Hepatocyte (in vitro differentiated cells): ENCODE results near the gene TSPO2. TPM values are rescaled to one million over a fixed set of nuclear protein-coding genes. Genes with fewer than 3 reads are reported as not detected.

Source experiments
- DNase-seq: peaks from one replicate; pipeline ENCODE4 v3.0.0-alpha.2; 2016; ENCODE audit warnings: low spot score
- H2AFZ ChIP-seq: fragments of 200-600 bp; sonication (generic); 2 replicates; pipeline ENCODE4 v1.6.0; 2016; ENCODE audit warnings: antibody characterized with exemption, mild to moderate bottlenecking
- H3K27ac ChIP-seq: fragments of 200-600 bp; sonication (generic); 2 replicates; pipeline ENCODE4 v1.5.1; 2016; ENCODE audit warnings: mild to moderate bottlenecking
- H3K27me3 ChIP-seq: fragments of 200-600 bp; sonication (generic); 2 replicates; pipeline ENCODE4 v1.6.1; 2016
- H3K36me3 ChIP-seq: fragments of 200-600 bp; sonication (generic); replicated peaks from 2 replicates; pipeline ENCODE4 v1.5.1; 2016; ENCODE audit warnings: low read depth; ENCODE audit not compliant: insufficient read depth
- H3K4me1 ChIP-seq: fragments of 200-600 bp; sonication (generic); 2 replicates; pipeline ENCODE4 v1.5.1; 2016; ENCODE audit warnings: mild to moderate bottlenecking, moderate library complexity; ENCODE audit not compliant: insufficient read depth
- H3K4me2 ChIP-seq: fragments of 200-600 bp; sonication (generic); 2 replicates; pipeline ENCODE4 v1.6.0; 2016
- H3K4me3 ChIP-seq: fragments of 200-600 bp; sonication (generic); 2 replicates; pipeline ENCODE4 v1.5.1; 2016; ENCODE audit warnings: mild to moderate bottlenecking
- H3K79me2 ChIP-seq: fragments of 200-600 bp; sonication (generic); 2 replicates; pipeline ENCODE4 v1.6.0; 2017; ENCODE audit warnings: mild to moderate bottlenecking
- H3K9me2 ChIP-seq: fragments of 200-600 bp; sonication (generic); replicated peaks from 2 replicates; pipeline ENCODE4 v1.6.0; 2017; ENCODE audit warnings: mild to moderate bottlenecking; ENCODE audit not compliant: insufficient read depth
- H3K9me3 ChIP-seq: fragments of 200-600 bp; sonication (generic); 2 replicates; pipeline ENCODE4 v1.5.1; 2016; ENCODE audit warnings: low read depth, mild to moderate bottlenecking
- H4K20me1 ChIP-seq: fragments of 200-600 bp; sonication (generic); 2 replicates; pipeline ENCODE4 v1.6.0; 2016; ENCODE audit warnings: mild to moderate bottlenecking; ENCODE audit not compliant: insufficient read depth, poor library complexity, severe bottlenecking
- EZH2 ChIP-seq: fragments of 200-600 bp; sonication (generic); IDR thresholded peaks from 2 replicates; pipeline ENCODE4 v1.6.1; 2016; ENCODE audit warnings: antibody characterized with exemption, mild to moderate bottlenecking, borderline replicate concordance
- EZH2phosphoT487 ChIP-seq: fragments of 200-600 bp; sonication (generic); IDR thresholded peaks from one replicate; pipeline ENCODE4 v1.6.1; 2018; ENCODE audit warnings: antibody characterized with exemption, mild to moderate bottlenecking, low read depth, moderate library complexity; ENCODE audit not compliant: unreplicated experiment, severe bottlenecking
- WGBS: methylation state at CpG from one replicate; pipeline ENCODE4 v1.1.6; 2016; ENCODE audit warnings: low lambda C conversion rate; ENCODE audit errors: missing lambda C conversion rate; 5-methylcytosine and 5-hydroxymethylcytosine counted together
- polyA plus RNA-seq: library from polyadenylated mRNA; unstranded; fragments of >200 nt; fragmentation: Nextera tagmentation; extraction: Ambion mirVana; gene quantifications from 2 replicates; pipeline ENCODE4 v1.2.1, GENCODE V29; 2016
- total RNA-seq: library from RNA; depleted of rRNA; stranded (reverse); fragments of >200 nt; gene quantifications from 2 replicates; pipeline ENCODE4 v1.2.3, GENCODE V29; 2014
- TF ChIP-seq, protein P1 (sequence below): fragments of 200-600 bp; sonication (generic); IDR thresholded peaks from 2 replicates; pipeline ENCODE4 v1.5.1; 2016; ENCODE audit warnings: antibody characterized with exemption, mild to moderate bottlenecking; ENCODE audit not compliant: poor library complexity

The TSPO2 gene
- total and polyA plus RNA-seq, 2 experiments from 2014 or later: 0.27 to 0.36 TPM

DNA sequence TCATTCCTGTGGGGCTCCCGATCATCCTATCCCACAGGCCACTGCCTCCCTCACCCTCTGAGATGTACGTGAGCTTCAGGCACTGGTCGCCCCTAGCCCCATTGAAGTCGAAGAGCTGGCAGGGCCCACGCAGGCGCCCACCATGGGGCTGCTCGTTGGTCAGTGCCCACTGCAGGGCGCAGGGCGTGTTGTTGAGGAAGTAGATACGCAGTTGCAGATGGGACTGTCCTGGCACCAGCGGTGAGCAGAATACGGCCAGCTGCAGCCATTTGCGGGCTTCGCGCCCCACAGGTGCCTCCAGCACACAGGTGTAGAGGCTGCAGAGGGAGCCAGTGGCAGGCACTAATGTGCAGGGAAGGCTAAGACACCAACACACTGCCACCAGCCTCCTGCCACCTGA is 9.4 kb upstream of the TSPO2 start:
- no peak overlapping the region for H2AFZ ChIP-seq
- no peaks in the 10 kb centered on the region for H3K36me3 ChIP-seq
- 94% methylated on average over 15 of the region's 15 CpGs for WGBS
- no peaks in the 10 kb centered on the region for H3K9me2 ChIP-seq
- no peaks in the 10 kb centered on the region for H3K9me3 ChIP-seq
- no peak overlapping the region for H3K4me3 ChIP-seq
- DNase-seq: no peak
- H4K20me1 ChIP-seq: no peaks in the 10 kb centered on the region
- peaks cover 32% of the 10 kb centered on the region for H3K79me2 ChIP-seq
- H3K27ac ChIP-seq: no peak overlapping the region
- H3K4me2 ChIP-seq: no peak overlapping the region
- no peak for TF ChIP-seq EZH2phosphoT487
- TF ChIP-seq EZH2: no peak
- TF ChIP-seq, protein P1, sequence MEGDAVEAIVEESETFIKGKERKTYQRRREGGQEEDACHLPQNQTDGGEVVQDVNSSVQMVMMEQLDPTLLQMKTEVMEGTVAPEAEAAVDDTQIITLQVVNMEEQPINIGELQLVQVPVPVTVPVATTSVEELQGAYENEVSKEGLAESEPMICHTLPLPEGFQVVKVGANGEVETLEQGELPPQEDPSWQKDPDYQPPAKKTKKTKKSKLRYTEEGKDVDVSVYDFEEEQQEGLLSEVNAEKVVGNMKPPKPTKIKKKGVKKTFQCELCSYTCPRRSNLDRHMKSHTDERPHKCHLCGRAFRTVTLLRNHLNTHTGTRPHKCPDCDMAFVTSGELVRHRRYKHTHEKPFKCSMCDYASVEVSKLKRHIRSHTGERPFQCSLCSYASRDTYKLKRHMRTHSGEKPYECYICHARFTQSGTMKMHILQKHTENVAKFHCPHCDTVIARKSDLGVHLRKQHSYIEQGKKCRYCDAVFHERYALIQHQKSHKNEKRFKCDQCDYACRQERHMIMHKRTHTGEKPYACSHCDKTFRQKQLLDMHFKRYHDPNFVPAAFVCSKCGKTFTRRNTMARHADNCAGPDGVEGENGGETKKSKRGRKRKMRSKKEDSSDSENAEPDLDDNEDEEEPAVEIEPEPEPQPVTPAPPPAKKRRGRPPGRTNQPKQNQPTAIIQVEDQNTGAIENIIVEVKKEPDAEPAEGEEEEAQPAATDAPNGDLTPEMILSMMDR: no peak
- H3K4me1 ChIP-seq: peaks cover 28% of the 10 kb centered on the region
- no peaks in the 10 kb centered on the region for H3K27me3 ChIP-seq

DNA sequence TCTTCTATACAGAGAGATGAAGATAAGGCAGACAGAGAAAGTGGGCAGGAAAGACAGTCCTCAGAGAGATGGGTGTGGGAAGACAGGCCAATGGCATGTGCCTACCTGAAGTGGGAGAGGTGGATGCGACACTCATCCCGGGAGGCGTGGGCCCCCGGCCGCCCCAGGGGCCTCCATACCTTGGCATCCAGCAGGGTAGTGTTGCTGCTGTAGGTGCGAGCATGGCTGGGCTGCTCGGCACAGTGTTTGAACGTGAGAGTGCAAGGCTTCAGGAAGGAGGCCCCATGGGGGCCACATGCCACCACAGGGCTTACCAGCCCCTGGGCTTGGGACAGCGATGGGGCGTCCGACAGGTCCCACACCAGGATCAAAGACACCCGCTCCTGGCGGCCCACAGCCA is 8.5 kb upstream of the TSPO2 start:
- no peak for DNase-seq
- 94% methylated on average over 13 of the region's 13 CpGs for WGBS
- H3K9me2 ChIP-seq: no peaks in the 10 kb centered on the region
- no peaks in the 10 kb centered on the region for H4K20me1 ChIP-seq
- H3K4me1 ChIP-seq: peaks cover 21% of the 10 kb centered on the region
- TF ChIP-seq EZH2phosphoT487: no peak
- TF ChIP-seq, protein P1: no peak
- no peak for TF ChIP-seq EZH2
- H3K4me3 ChIP-seq: no peak overlapping the region
- H3K27ac ChIP-seq: no peak overlapping the region
- no peaks in the 10 kb centered on the region for H3K27me3 ChIP-seq
- H3K36me3 ChIP-seq: no peaks in the 10 kb centered on the region
- H3K79me2 ChIP-seq: peaks cover 36% of the 10 kb centered on the region
- H3K9me3 ChIP-seq: no peaks in the 10 kb centered on the region
- no peak overlapping the region for H3K4me2 ChIP-seq
- no peak overlapping the region for H2AFZ ChIP-seq

DNA sequence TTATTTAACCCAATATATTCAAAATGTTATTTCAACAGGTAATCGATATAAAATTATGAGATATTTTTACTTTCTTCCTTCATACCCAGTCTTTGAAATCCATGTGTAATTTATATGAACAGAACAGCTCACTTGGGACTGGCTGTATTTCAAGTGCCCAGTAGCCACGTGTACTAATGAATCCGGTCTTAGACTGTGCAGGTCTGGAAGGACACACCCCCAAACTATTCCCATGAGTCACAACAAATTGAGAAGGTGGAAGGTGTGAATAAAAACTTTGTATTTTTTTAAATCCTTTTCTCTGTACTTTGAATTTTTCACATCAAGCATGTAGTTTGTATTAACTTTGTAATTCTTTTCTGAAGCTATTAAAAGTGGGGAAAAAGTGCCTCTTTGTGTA is 6.1 kb upstream of the TSPO2 start:
- DNase-seq: no peak
- H3K4me1 ChIP-seq: peaks cover 34% of the 10 kb centered on the region
- TF ChIP-seq EZH2 (no peak), EZH2phosphoT487 (no peak)
- TF ChIP-seq, protein P1: no peak
- H3K9me3 ChIP-seq: no peaks in the 10 kb centered on the region
- WGBS: 58% methylated on average over 3 of the region's 3 CpGs
- H3K36me3 ChIP-seq: no peaks in the 10 kb centered on the region
- peaks cover 36% of the 10 kb centered on the region for H3K79me2 ChIP-seq
- peak overlapping the region; percentile 63 for H3K4me2 ChIP-seq
- no peaks in the 10 kb centered on the region for H4K20me1 ChIP-seq
- no peaks in the 10 kb centered on the region for H3K9me2 ChIP-seq
- no peak overlapping the region for H2AFZ ChIP-seq
- H3K27me3 ChIP-seq: no peaks in the 10 kb centered on the region
- peak overlapping the region; percentile 44 for H3K27ac ChIP-seq
- H3K4me3 ChIP-seq: no peak overlapping the region

DNA sequence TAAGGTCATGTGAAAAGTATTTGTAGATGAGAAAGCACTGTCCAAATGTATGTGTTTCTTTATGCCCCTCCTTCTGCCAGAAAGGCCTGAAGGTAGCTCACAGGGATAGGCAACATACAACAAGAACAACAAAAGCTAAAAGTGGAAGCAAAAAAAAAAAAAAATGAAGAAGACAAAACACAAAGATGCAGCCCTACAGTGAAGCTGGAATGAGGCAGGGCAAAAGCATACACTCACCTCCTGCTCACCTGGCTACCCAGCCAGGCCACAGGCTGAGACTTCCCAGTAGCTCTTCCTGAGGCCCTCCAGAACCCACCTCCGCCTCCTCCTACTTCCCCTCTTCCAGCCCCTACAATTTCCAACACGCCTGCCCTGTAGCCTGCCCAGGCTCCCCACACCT is 5.7 kb upstream of the TSPO2 start:
- Histone ChIP-seq H3K9me3 (no peaks in the 10 kb centered on the region), H3K9me2 (no peaks in the 10 kb centered on the region), H3K4me1 (peaks cover 37% of the 10 kb centered on the region), H2AFZ (no peak overlapping the region), H3K4me2 (peak overlapping the region; percentile 63), H3K27me3 (no peaks in the 10 kb centered on the region), H3K27ac (peak overlapping the region; percentile 44), H3K79me2 (peaks cover 36% of the 10 kb centered on the region), H3K36me3 (no peaks in the 10 kb centered on the region), H3K4me3 (no peak overlapping the region), H4K20me1 (no peaks in the 10 kb centered on the region)
- WGBS: 84% methylated on average over 2 of the region's 2 CpGs
- DNase-seq: no peak
- TF ChIP-seq, protein P1: no peak
- TF ChIP-seq EZH2: no peak
